Spleen (tissue), 11 donors: ENCODE measurements around the gene JADE3. TPM values are rescaled to one million over a fixed set of nuclear protein-coding genes. Genes with fewer than 3 reads are reported as not detected.

Experiments
- DNase-seq: peaks from one replicate; pipeline ENCODE4 v3.0.0-alpha.2; 2020
- H3K27ac ChIP-seq, 8 donors: fragments of 200-600 bp; sonication (generic) in 7 of 8; 1 replicate in 4 of 8; 2 replicates in 4 of 8; pipeline versions ENCODE4 v1.5.0 to v1.8.0; 2016 to 2021; ENCODE audit warnings: inconsistent platforms in 4 of 8, mild to moderate bottlenecking in 4 of 8, moderate library complexity in 1 of 8
- H3K27me3 ChIP-seq, 7 donors: fragments of 200-600 bp; sonication (generic) in 6 of 7; replicated peaks in 1 of 7; 1 replicate in 4 of 7; 2 replicates in 3 of 7; pipeline versions ENCODE4 v1.5.0 to v1.8.0; 2016 to 2021; ENCODE audit warnings: inconsistent platforms in 3 of 7, mild to moderate bottlenecking in 1 of 7
- H3K36me3 ChIP-seq, 6 donors: fragments of 200-600 bp; sonication (generic) in 5 of 6; 1 replicate in 4 of 6; 2 replicates in 2 of 6; pipeline versions ENCODE4 v1.5.0 to v1.8.0; 2016 to 2021; ENCODE audit warnings: inconsistent platforms in 2 of 6
- H3K4me1 ChIP-seq, 6 donors: fragments of 200-600 bp; sonication (generic) in 5 of 6; 1 replicate in 3 of 6; 2 replicates in 3 of 6; pipeline versions ENCODE4 v1.5.0 to v1.8.0; 2016 to 2021; ENCODE audit warnings: inconsistent platforms in 3 of 6
- H3K4me3 ChIP-seq, 8 donors: fragments of 200-600 bp; sonication (generic) in 7 of 8; 1 replicate in 4 of 8; 2 replicates in 4 of 8; pipeline versions ENCODE4 v1.5.0 to v1.8.0; 2016 to 2021; ENCODE audit warnings: inconsistent platforms in 4 of 8, mild to moderate bottlenecking in 4 of 8, moderate library complexity in 2 of 8
- H3K9me3 ChIP-seq, 8 donors: fragments of 200-600 bp; sonication (generic) in 7 of 8; 1 replicate in 4 of 8; 2 replicates in 4 of 8; pipeline versions ENCODE4 v1.5.0 to v1.8.0; 2016 to 2021; ENCODE audit warnings: inconsistent platforms in 4 of 8
- POLR2A ChIP-seq, 3 donors: fragments of 450-650 bp; IDR thresholded peaks; one replicate each; pipeline ENCODE4 v1.5.1; 2017; ENCODE audit warnings: antibody characterized with exemption in 3 of 3, mild to moderate bottlenecking in 1 of 3
- POLR2AphosphoS5 ChIP-seq, 3 donors: sonication (generic); formaldehyde crosslinking; IDR thresholded peaks; one replicate each; pipeline ENCODE4 v1.5.1; 2017; ENCODE audit warnings: antibody characterized with exemption in 3 of 3
- WGBS, 5 donors: extraction: QIAGEN DNeasy Blood & Tissue Kit in 3 of 5; methylation state at CpG; one replicate each; pipeline versions ENCODE4 v1.1.5 to v1.1.7; 2013 to 2018; 5-methylcytosine and 5-hydroxymethylcytosine counted together
- intact Hi-C: fragments of 100-400 bp; cut with DNase I; formaldehyde crosslinking; loops from one replicate; pipeline ENCODE4 v1.15.0; 2023; ENCODE audit warnings: low total_unique reads
- polyA plus RNA-seq, 3 donors: library from polyadenylated mRNA; stranded (reverse); fragments of 200-250 nt; gene quantifications; one replicate each; pipeline ENCODE4 v1.2.1, GENCODE V29; 2013
- total RNA-seq, 7 donors: library from RNA; depleted of rRNA in 3 of 7; stranded (reverse); fragments of >200 nt in 3 of 7; fragmentation: NEBNext Ultra II Directional in 4 of 7; extraction: Animal tissue kit (Norgen Biotek cat#: 25700) in 4 of 7; gene quantifications; one replicate each; pipeline versions ENCODE4 v1.1.0 to v1.2.1, GENCODE V29; 2016 to 2021
- TF ChIP-seq, protein P1 (sequence below), 11 experiments: fragments of 200-600 bp in 7 of 11; fragments of 450-650 bp in 4 of 11; sonication (generic) in 4 of 11; IDR thresholded peaks in 8 of 11; conservative IDR thresholded peaks in 3 of 11; 1 replicate in 7 of 11; 2 replicates in 4 of 11; pipeline versions ENCODE4 v1.4.0 to v1.8.0; 2016 to 2021; ENCODE audit warnings: antibody characterized with exemption in 11 of 11, inconsistent platforms in 4 of 11, mild to moderate bottlenecking in 1 of 11
- donor health status: healthy with polysubstance abuse.
- donor health status: DM: no; HTN: no; CAD: no; lungs with moderate emphysema.
- donor health status: DM: no; HTN: no; CAD: no.
- donor health status: Bipolar disorder and iron deficiency.
- donor health status: healthy.
- donor health status: DM: no; HTN: no; CAD: no.
- donor health status: DM: yes; HTN: yes; CAD: no.

JADE3 gene
- total and polyA plus RNA-seq, 10 donors = 6.0 to 15.6 (median 11.4) TPM

DNA sequence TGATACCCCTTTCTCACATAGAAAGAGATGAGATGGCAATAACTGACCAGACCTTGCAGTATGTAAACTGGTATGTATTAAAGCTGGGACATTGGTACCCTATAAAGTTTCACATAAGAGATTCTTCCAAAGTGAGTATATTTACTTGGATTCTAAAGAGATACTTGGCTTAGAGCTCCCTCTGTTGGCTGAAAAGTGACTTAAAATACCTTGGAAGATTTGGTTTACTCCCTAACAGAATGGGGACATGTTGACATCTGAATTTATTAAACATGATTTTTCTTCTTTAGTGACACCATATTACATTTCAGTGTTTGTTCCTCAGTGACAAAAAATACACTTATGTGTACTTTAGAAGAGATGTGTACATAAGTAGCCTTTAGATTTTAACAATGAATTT is 118.1 kb downstream of the JADE3 start:
- Histone ChIP-seq H3K27ac (no peak overlapping the region), H3K4me3 (no peak overlapping the region), H3K36me3 (peaks cover 0 to 11% (median 0%) of the 10 kb centered on the region in 6 donors), H3K4me1 (no peaks in the 10 kb centered on the region), H3K9me3 (no peaks in the 10 kb centered on the region), H3K27me3 (no peaks in the 10 kb centered on the region)
- TF ChIP-seq, protein P1, sequence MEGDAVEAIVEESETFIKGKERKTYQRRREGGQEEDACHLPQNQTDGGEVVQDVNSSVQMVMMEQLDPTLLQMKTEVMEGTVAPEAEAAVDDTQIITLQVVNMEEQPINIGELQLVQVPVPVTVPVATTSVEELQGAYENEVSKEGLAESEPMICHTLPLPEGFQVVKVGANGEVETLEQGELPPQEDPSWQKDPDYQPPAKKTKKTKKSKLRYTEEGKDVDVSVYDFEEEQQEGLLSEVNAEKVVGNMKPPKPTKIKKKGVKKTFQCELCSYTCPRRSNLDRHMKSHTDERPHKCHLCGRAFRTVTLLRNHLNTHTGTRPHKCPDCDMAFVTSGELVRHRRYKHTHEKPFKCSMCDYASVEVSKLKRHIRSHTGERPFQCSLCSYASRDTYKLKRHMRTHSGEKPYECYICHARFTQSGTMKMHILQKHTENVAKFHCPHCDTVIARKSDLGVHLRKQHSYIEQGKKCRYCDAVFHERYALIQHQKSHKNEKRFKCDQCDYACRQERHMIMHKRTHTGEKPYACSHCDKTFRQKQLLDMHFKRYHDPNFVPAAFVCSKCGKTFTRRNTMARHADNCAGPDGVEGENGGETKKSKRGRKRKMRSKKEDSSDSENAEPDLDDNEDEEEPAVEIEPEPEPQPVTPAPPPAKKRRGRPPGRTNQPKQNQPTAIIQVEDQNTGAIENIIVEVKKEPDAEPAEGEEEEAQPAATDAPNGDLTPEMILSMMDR (IDR thresholded peaks at IDR 0.05 in 8 of 11, conservative IDR thresholded peaks at IDR 0.05 in 3 of 11) = peak in 10 of 11 experiments; percentile 30 to 60 (median 54)
- no peak for TF ChIP-seq POLR2AphosphoS5 (IDR thresholded peaks at IDR 0.05)
- TF ChIP-seq POLR2A (IDR thresholded peaks at IDR 0.05) = no peak
- no peak for DNase-seq
- intact Hi-C loops = no loop called here

DNA sequence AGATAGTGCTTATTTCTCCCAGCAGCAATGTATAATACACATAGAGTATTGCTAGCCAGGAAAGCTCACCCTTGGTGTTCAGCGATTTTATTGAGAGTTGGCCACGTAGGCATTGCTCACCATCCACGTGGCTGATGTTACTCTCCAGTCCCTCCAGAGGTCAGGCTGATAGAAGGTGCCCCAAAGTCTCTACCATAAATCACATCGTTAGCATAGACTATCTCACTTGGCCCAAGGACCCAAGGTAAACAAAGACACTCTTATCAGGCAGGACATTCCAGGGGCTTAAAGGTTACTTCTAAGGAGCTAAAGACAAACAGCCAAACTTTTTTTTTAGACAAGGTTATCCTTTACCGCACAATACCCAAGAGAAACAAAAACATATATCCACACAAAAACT is 135.8 kb downstream of the JADE3 start:
- WGBS, 5 donors = 59 to 79% (median 78%) methylated on average over 2 to 5 of the region's 5 CpGs
- Histone ChIP-seq H3K9me3 (peaks cover 0 to 22% (median 0%) of the 10 kb centered on the region in 8 donors), H3K36me3 (peaks cover 0 to 6% (median 0%) of the 10 kb centered on the region in 6 donors), H3K4me1 (no peaks in the 10 kb centered on the region), H3K27ac (no peak overlapping the region), H3K4me3 (no peak overlapping the region), H3K27me3 (peaks cover 0 to 8% (median 0%) of the 10 kb centered on the region in 7 donors)
- intact Hi-C loops = no loop called here
- TF ChIP-seq POLR2A (IDR thresholded peaks at IDR 0.05) = no peak
- TF ChIP-seq, protein P1 (IDR thresholded peaks at IDR 0.05 in 8 of 11, conservative IDR thresholded peaks at IDR 0.05 in 3 of 11) = no peak
- no peak for TF ChIP-seq POLR2AphosphoS5 (IDR thresholded peaks at IDR 0.05)
- no peak for DNase-seq

DNA sequence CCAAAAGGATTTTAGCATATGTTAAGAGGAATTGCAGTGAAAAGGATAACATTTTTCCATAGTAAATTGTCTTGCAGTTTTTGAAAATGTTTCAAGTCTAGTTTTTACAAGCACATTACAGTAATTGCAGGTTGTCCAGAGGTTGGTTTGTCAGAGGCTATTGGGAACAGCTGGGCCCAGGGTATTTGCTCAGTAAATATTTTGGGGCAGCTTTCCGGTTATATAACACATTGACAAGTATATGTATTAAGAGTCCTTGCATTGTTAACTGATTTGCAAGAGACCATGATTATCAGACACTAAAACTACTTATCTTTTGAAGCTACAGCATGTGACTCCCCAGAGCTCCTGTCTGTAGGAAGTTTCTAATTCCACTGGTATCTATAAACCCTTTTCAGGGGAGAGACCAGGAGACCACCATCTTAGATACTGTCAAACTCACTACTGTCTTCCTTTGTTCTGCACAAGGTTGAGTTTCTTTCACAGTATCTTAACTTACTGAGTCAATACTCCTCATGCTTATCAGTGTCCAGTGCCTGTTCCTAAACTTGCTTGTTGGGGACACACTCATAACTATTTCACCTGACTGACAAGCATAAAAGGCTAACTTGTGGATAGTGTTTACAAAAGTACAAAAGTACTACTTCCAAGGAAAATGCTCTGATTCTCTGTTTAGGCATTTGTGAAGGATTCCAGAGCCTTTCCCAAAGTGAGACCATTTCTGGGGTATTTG is 147.1 kb downstream of the JADE3 start:
- H3K4me1 ChIP-seq = no peaks in the 10 kb centered on the region
- no peak for DNase-seq
- peaks cover 0 to 12% (median 0%) of the 10 kb centered on the region in 7 donors for H3K27me3 ChIP-seq
- no peaks in the 10 kb centered on the region for H3K9me3 ChIP-seq
- peaks cover 0 to 29% (median 0%) of the 10 kb centered on the region in 6 donors for H3K36me3 ChIP-seq
- no peak overlapping the region for H3K4me3 ChIP-seq
- intact Hi-C loops = no loop called here
- TF ChIP-seq, protein P1 (IDR thresholded peaks at IDR 0.05 in 8 of 11, conservative IDR thresholded peaks at IDR 0.05 in 3 of 11) = no peak
- no peak for TF ChIP-seq POLR2AphosphoS5 (IDR thresholded peaks at IDR 0.05)
- no peak for TF ChIP-seq POLR2A (IDR thresholded peaks at IDR 0.05)
- H3K27ac ChIP-seq = no peak overlapping the region
- WGBS, 5 donors = 65 to 100% (median 93%) methylated on average over 1 of the region's 1 CpG

DNA sequence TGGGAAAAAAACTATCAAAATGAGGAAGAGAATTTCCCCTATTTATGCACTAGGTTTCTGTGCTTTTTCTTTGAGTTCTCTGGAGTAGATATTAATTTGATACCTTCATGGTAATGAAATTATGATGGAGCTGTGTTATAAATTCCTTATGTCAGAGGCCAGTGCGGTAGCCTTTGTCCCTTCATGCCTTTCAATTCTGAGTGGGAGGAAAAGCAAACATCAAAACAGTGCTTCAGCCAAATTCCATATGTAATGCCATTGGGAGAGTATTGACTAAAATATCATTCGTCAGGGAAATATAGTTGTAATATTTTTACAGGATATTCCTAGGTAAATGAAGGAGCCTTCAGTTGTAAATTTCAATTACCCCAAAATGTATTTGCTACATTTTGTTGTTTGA is 148.5 kb downstream of the JADE3 start:
- TF ChIP-seq, protein P1 (IDR thresholded peaks at IDR 0.05 in 8 of 11, conservative IDR thresholded peaks at IDR 0.05 in 3 of 11) = no peak
- no peak for TF ChIP-seq POLR2AphosphoS5 (IDR thresholded peaks at IDR 0.05)
- intact Hi-C loops = no loop called here

More for the DNA sequence above, 148.5 kb downstream of the JADE3 start:
- Histone ChIP-seq H3K36me3 (peaks cover 0 to 25% (median 0%) of the 10 kb centered on the region in 6 donors), H3K9me3 (no peaks in the 10 kb centered on the region), H3K27ac (no peak overlapping the region), H3K27me3 (peaks cover 0 to 12% (median 0%) of the 10 kb centered on the region in 7 donors), H3K4me1 (no peaks in the 10 kb centered on the region), H3K4me3 (no peak overlapping the region)
- WGBS, 5 donors = 85 to 95% (median 87%) methylated on average over 2 of the region's 2 CpGs
- DNase-seq = no peak
